Heart right ventricle (tissue), 16 donors: Measurements from ENCODE around the gene STK26. TPM values are rescaled to one million over a fixed set of nuclear protein-coding genes. Genes with fewer than 3 reads are reported as not detected.
"Not testable (repeated sequence)": the region's sequence is repeated elsewhere in the genome, so short reads cannot be mapped to it uniquely, and the experiment has no call there.

Experiments used
- ATAC-seq, 8 donors: fragments of 200-7000 bp; cut with Tn5 transposase; one replicate each; pipeline ENCODE4 v1.9.1; 2020; ENCODE audit warnings: mild to moderate bottlenecking in 8 of 8, moderate library complexity in 8 of 8, moderate number of reproducible peaks in 1 of 8
- DNase-seq, 2 donors: peaks; one replicate each; pipeline ENCODE4 v3.0.0-alpha.2; 2020
- H3K27ac ChIP-seq, 10 donors: fragments of 200-600 bp; sonication (generic) in 2 of 10; one replicate each; pipeline versions ENCODE4 v1.5.0 to v1.8.0; 2020 to 2022; ENCODE audit warnings: mild to moderate bottlenecking in 3 of 10
- H3K27me3 ChIP-seq, 7 donors: fragments of 200-600 bp; one replicate each; pipeline ENCODE4 v1.8.0; 2021 to 2022; ENCODE audit warnings: mild to moderate bottlenecking in 2 of 7
- H3K36me3 ChIP-seq, 9 donors: fragments of 200-600 bp; sonication (generic) in 1 of 9; one replicate each; pipeline versions ENCODE4 v1.5.0 to v1.8.0; 2020 to 2022; ENCODE audit warnings: mild to moderate bottlenecking in 2 of 9
- H3K4me1 ChIP-seq, 9 donors: fragments of 200-600 bp; sonication (generic) in 1 of 9; one replicate each; pipeline versions ENCODE4 v1.5.0 to v1.8.0; 2020 to 2022; ENCODE audit warnings: mild to moderate bottlenecking in 4 of 9
- H3K4me3 ChIP-seq, 10 donors: fragments of 200-600 bp; sonication (generic) in 2 of 10; one replicate each; pipeline versions ENCODE4 v1.5.0 to v1.8.0; 2020 to 2022; ENCODE audit warnings: mild to moderate bottlenecking in 7 of 10, moderate library complexity in 2 of 10
- H3K9me3 ChIP-seq, 11 donors: fragments of 200-600 bp in 10 of 11; sonication (generic) in 2 of 11; one replicate each; pipeline versions ENCODE4 v1.5.0 to v1.8.0; 2013 to 2022; ENCODE audit warnings: mild to moderate bottlenecking in 2 of 11, control low read depth in 1 of 11, moderate library complexity in 1 of 11
- CTCF ChIP-seq, 9 donors: fragments of 200-600 bp; sonication (generic) in 2 of 9; IDR thresholded peaks; one replicate each; pipeline versions ENCODE4 v1.5.0 to v1.8.0; 2021 to 2022; ENCODE audit warnings: antibody characterized with exemption in 9 of 9, mild to moderate bottlenecking in 5 of 9, moderate library complexity in 1 of 9
- WGBS, 2 donors: extraction: QIAGEN DNeasy Blood & Tissue Kit; methylation state at CpG; one replicate each; pipeline ENCODE4 v1.1.7; 2013; ENCODE audit warnings: inconsistent platforms in 1 of 2; 5-methylcytosine and 5-hydroxymethylcytosine counted together
- intact Hi-C, 10 donors: fragments of 100-400 bp; cut with DNase I; formaldehyde crosslinking; loops; one replicate each; pipeline versions ENCODE4 v1.11.1 to v1.14.2; 2022
- polyA plus RNA-seq, 2 donors: library from polyadenylated mRNA; stranded (reverse); fragments of 200-250 nt; gene quantifications; one replicate each; pipeline ENCODE4 v1.2.3, GENCODE V29; 2013
- total RNA-seq, 10 donors: library from RNA; stranded (reverse); fragmentation: NEBNext Ultra II Directional in 3 of 10; extraction: Animal tissue kit (Norgen Biotek cat#: 25700) in 3 of 10; gene quantifications; one replicate each; pipeline versions ENCODE4 v1.2.1 to v1.2.4, GENCODE V29; 2021 to 2023
- donor health status: Arrhythmogenic right ventricular cardiomyopathy.
- donor health status: ischemic (EF 13 %, LVEDD 7.1; RV severe dilation, severe dysfunction).
- donor health status: healthy with polysubstance abuse.
- donor health status: DM: no; HTN: yes; CAD: no.
- donor health status: DM: no; HTN: no; CAD: no.
- donor health status: ischemic (EF 25% LVEDD 6.9; RV normal size, moderate dysfunction).
- donor health status: ischemic (EF 25% LVEDD 5.7; RV mildly dilated, moderate dysfunction).
- donor health status: healthy.
- donor health status: DM: yes; HTN: yes; CAD: no.
- donor health status: Ischemic cardiomyopathy.
- donor health status: ischemic (EF 35%, LVEDD 5.7; RV mildly dilated, moderate dysfunction).
- donor health status: nonischemic (EF 11% LVEDD 7.7; RV severe dilation, severe dysfunction).
- donor health status: DM: yes; HTN: yes; CAD: no.
- donor health status: PGD.
- donor health status: ischemic (EF 29% LVEDD 5.4; RV normal size, mild dysfunction).
- donor health status: nonischemic (EF 23%, LVEDD 6.1; RV moderate dilation, normal function).

Gene STK26
- total and polyA plus RNA-seq, 12 donors: 0.54 to 3.3 (median 1.0) TPM

GRCh38 chrX:132093239-132093860 lies 70.2 kb downstream of the STK26 start:
- peaks cover 0 to 80% (median 0%) of the 10 kb centered on the region in 7 donors for H3K27me3 ChIP-seq
- WGBS, 2 donors: 59 to 88% methylated on average over 4 of the region's 4 CpGs
- H3K27ac ChIP-seq: no peak overlapping the region
- intact Hi-C loops: loop anchor here in 6 of 10 donors (2.0 to 10.0 kb wide), 7 partner anchors 121 to 541 kb away; partner anchors contain the start of gene RAP2C (in 5 of the 6)
- no peaks in the 10 kb centered on the region for H3K36me3 ChIP-seq
- no peak for ATAC-seq
- H3K9me3 ChIP-seq: no peaks in the 10 kb centered on the region
- TF ChIP-seq CTCF (IDR thresholded peaks at IDR 0.05): no peak
- no peak overlapping the region for H3K4me3 ChIP-seq
- DNase-seq: no peak
- no peaks in the 10 kb centered on the region for H3K4me1 ChIP-seq

- Histone ChIP-seq H3K27me3 (peaks cover 0 to 73% (median 0%) of the 10 kb centered on the region in 7 donors), H3K9me3 (no peaks in the 10 kb centered on the region), H3K36me3 (no peaks in the 10 kb centered on the region), H3K4me3 (no peak overlapping the region), H3K4me1 (no peaks in the 10 kb centered on the region), H3K27ac (no peak overlapping the region)
- no peak for ATAC-seq
- no peak for TF ChIP-seq CTCF (IDR thresholded peaks at IDR 0.05)
- intact Hi-C loops: loop anchor here in 6 of 10 donors (5.0 to 10.0 kb wide), 6 partner anchors 121 to 541 kb away; partner anchors contain the start of gene RAP2C (in 4 of the 6)
- 73 to 82% methylated on average over 2 of the region's 2 CpGs for WGBS, 2 donors
- DNase-seq: no peak
These were observed 71.1 kb downstream of the STK26 start for GRCh38 chrX:132094164-132094563.

DNA sequence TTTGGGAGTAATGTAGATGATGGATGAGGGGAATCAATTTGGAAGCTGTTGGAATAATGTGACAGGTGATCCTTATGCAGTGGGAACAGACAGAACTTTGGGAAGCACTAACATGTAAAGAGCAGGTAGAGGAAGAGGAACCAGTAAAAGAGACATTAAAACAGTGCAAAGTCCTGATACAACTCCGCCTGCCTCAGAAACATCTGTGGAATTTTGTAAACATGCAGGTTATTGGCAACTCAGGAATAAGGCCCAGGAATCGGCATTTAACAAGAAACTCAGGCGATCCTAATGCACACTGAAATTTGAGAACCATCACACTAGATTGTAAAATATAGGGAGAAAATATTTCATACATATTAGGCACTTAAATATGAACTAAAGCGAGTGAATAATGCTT lies 75.6 kb downstream of the STK26 start:
- H3K36me3 ChIP-seq, ATAC-seq, H3K4me3 ChIP-seq, H3K4me1 ChIP-seq, H3K9me3 ChIP-seq, H3K27ac ChIP-seq, DNase-seq: not testable (repeated sequence)
- WGBS, 2 donors: 79 to 84% methylated on average over 4 of the region's 4 CpGs
- intact Hi-C loops: loop anchor here in 5 of 10 donors (10.0 kb wide), 3 partner anchors 116 to 536 kb away; partner anchors contain the start of gene RAP2C (in 1 of the 5)
- peaks cover 0 to 72% (median 0%) of the 10 kb centered on the region in 7 donors for H3K27me3 ChIP-seq

GRCh38 chrX:132101206-132101605 lies 78.1 kb downstream of the STK26 start:
- Histone ChIP-seq H3K4me3 (no peak overlapping the region), H3K36me3 (no peaks in the 10 kb centered on the region), H3K27ac (no peak overlapping the region), H3K27me3 (peaks cover 0 to 65% (median 0%) of the 10 kb centered on the region in 7 donors), H3K9me3 (no peaks in the 10 kb centered on the region), H3K4me1 (no peaks in the 10 kb centered on the region)
- no peak for TF ChIP-seq CTCF (IDR thresholded peaks at IDR 0.05)
- ATAC-seq: no peak
- no peak for DNase-seq
- intact Hi-C loops: no loop called here
- WGBS, 2 donors: 73 to 80% methylated on average over 4 of the region's 4 CpGs

DNA sequence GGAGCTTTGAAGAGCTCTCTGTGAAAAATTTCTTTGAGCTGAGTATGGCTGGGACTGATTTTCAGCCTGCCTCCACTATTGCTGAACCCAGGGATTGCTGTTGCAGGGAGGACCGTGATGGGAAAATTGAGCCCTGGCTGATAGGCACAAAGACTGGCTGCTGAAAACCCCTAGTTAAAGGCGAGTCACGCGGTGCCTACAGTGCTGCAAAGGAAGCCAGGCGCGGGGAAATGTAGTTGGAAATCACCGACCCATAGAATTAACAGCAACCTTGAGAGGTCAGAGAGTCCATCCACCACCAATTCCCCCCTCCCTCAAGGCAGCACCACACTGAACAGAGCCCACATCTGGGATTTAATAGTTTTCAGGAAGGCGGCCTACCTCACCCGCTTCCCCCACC lies 78.7 kb downstream of the STK26 start:
- H3K27ac ChIP-seq: no peak overlapping the region
- no peaks in the 10 kb centered on the region for H3K9me3 ChIP-seq
- no peak for ATAC-seq
- DNase-seq: no peak
- intact Hi-C loops: no loop called here
- TF ChIP-seq CTCF (IDR thresholded peaks at IDR 0.05): no peak
- H3K27me3 ChIP-seq: peaks cover 0 to 59% (median 0%) of the 10 kb centered on the region in 7 donors
- no peaks in the 10 kb centered on the region for H3K4me1 ChIP-seq
- H3K4me3 ChIP-seq: no peak overlapping the region
- H3K36me3 ChIP-seq: no peaks in the 10 kb centered on the region
- 60 to 89% methylated on average over 9 of the region's 9 CpGs for WGBS, 2 donors
